A549 (cell line): ENCODE data around the gene PRKCE. TPM values are rescaled to one million over a fixed set of nuclear protein-coding genes. Genes with fewer than 3 reads are reported as not detected.

Experiments used
- ATAC-seq, 2 experiments: fragments of 200-7000 bp in 1 of 2; fragments of >200 bp in 1 of 2; cut with Nextera tagmentation in 1 of 2; cut with Tn5 transposase in 1 of 2; 3 replicates each; pipeline versions ENCODE4 v1.8.0 to v1.9.1; 2018 to 2020; ENCODE audit warnings: mild to moderate bottlenecking in 1 of 2, moderate library complexity in 1 of 2
- CTCF ChIA-PET: fragments of 300-600 bp; sonication (Branson Sonifier 250); formaldehyde crosslinking; extraction: SDS; loops from one replicate; lab custom pipeline; 2021; ENCODE audit warnings: antibody characterized with exemption, inconsistent platforms; lab: Yijun Ruan, JAX
- POLR2A ChIA-PET: fragments of 350-600 bp; formaldehyde crosslinking; extraction: SDS; loops from one replicate; lab custom pipeline; 2021; ENCODE audit warnings: antibody characterized with exemption, inconsistent platforms; lab: Yijun Ruan, JAX
- DNase-seq, 2 experiments: peaks; one replicate each; pipeline versions ENCODE4 v3.0.0 to v3.0.0-alpha.2; 2011 to 2016; ENCODE audit warnings: low read depth in 1 of 2, low spot score in 1 of 2
- FAIRE-seq: peaks from 2 replicates; lab custom pipeline; 2011; peaks lifted over from hg19 to GRCh38; lab: Jason Lieb, UNC
- H3K27ac ChIP-seq, 2 experiments: fragments of >200 bp; sonication (Bioruptor Twin); formaldehyde crosslinking; 3 replicates each; pipeline ENCODE4 v1.5.1; 2016 to 2017
- H3K4me1 ChIP-seq: fragments of >200 bp; sonication (Bioruptor Twin); formaldehyde crosslinking; 3 replicates; pipeline ENCODE4 v1.6.1; 2016
- H3K4me2 ChIP-seq: fragments of >200 bp; sonication (Bioruptor Twin); formaldehyde crosslinking; 3 replicates; pipeline ENCODE4 v1.6.1; 2016
- H3K4me3 ChIP-seq: fragments of >200 bp; sonication (Bioruptor Twin); formaldehyde crosslinking; 3 replicates; pipeline ENCODE4 v1.5.1; 2016
- H3K9me3 ChIP-seq: fragments of >200 bp; sonication (Bioruptor Twin); formaldehyde crosslinking; 3 replicates; pipeline ENCODE4 v1.6.1; 2016
- BHLHE40 ChIP-seq: IDR thresholded peaks from 2 replicates; pipeline ENCODE4 v1.6.1; 2012; ENCODE audit warnings: low read depth, low read length, inconsistent platforms
- CBX2 ChIP-seq: fragments of 200-600 bp; sonication (generic); IDR thresholded peaks from 2 replicates; pipeline ENCODE4 v1.6.1; 2016; ENCODE audit warnings: low read depth, mild to moderate bottlenecking, borderline replicate concordance
- E2F6 ChIP-seq: IDR thresholded peaks from 2 replicates; pipeline ENCODE4 v1.6.1; 2012; ENCODE audit warnings: low read depth, borderline replicate concordance
- FOSL2 ChIP-seq, 2 experiments: fragments of 450-650 bp in 1 of 2; fragments of >200 bp in 1 of 2; sonication (Bioruptor Twin) in 1 of 2; formaldehyde crosslinking; IDR thresholded peaks; 2 replicates each; pipeline versions ENCODE4 v1.5.0 to v1.6.1; 2016 to 2020; ENCODE audit warnings: mild to moderate bottlenecking in 1 of 2, moderate library complexity in 1 of 2
- GATA3 ChIP-seq: IDR thresholded peaks from 2 replicates; pipeline ENCODE4 v1.6.1; 2012; ENCODE audit warnings: borderline replicate concordance
- HDAC2 ChIP-seq: fragments of 200-600 bp; sonication (generic); IDR thresholded peaks from 2 replicates; pipeline ENCODE4 v1.6.1; 2016
- KDM1A ChIP-seq: fragments of 200-600 bp; sonication (generic); IDR thresholded peaks from 2 replicates; pipeline ENCODE4 v1.6.1; 2016; ENCODE audit warnings: low read depth, mild to moderate bottlenecking
- KDM5A ChIP-seq: fragments of 200-600 bp; sonication (generic); IDR thresholded peaks from 2 replicates; pipeline ENCODE4 v1.6.1; 2016; ENCODE audit warnings: antibody characterized with exemption, mild to moderate bottlenecking
- MAFK ChIP-seq: fragments of 450-650 bp; IDR thresholded peaks from 2 replicates; pipeline ENCODE4 v1.6.1; 2014; ENCODE audit not compliant: partially characterized antibody
- NFE2L2 ChIP-seq: fragments of 150-350 bp; conservative IDR thresholded peaks from 2 replicates; pipeline ENCODE4 v1.6.1; 2014; ENCODE audit warnings: low read length
- NPAS2 ChIP-seq: fragments of 250-450 bp; sonication (Bioruptor Pico); IDR thresholded peaks from 2 replicates; pipeline ENCODE4 v1.8.0; 2022; ENCODE audit warnings: mild to moderate bottlenecking, moderate library complexity, borderline replicate concordance
- RAD21 ChIP-seq, 2 experiments: fragments of >200 bp in 1 of 2; sonication (Bioruptor Twin) in 1 of 2; formaldehyde crosslinking in 1 of 2; IDR thresholded peaks in 1 of 2; conservative IDR thresholded peaks in 1 of 2; 2 replicates in 1 of 2; 3 replicates in 1 of 2; pipeline ENCODE4 v1.6.1; 2012 to 2018; ENCODE audit warnings: inconsistent platforms in 1 of 2
- RCOR1 ChIP-seq: fragments of 150-350 bp; IDR thresholded peaks from 2 replicates; pipeline ENCODE4 v1.6.1; 2014; ENCODE audit warnings: antibody characterized with exemption, low read length, low read depth
- REST ChIP-seq: fragments of 200-600 bp; sonication (generic); IDR thresholded peaks from 2 replicates; pipeline ENCODE4 v1.6.1; 2016; ENCODE audit warnings: antibody characterized with exemption, mild to moderate bottlenecking, moderate library complexity
- USF2 ChIP-seq: fragments of 450-650 bp; IDR thresholded peaks from 2 replicates; pipeline ENCODE4 v1.6.1; 2014; ENCODE audit warnings: antibody characterized with exemption
- WGBS: methylation state at CpG from one replicate; pipeline ENCODE4 v1.1.6; 2017; ENCODE audit errors: missing lambda C conversion rate; 5-methylcytosine and 5-hydroxymethylcytosine counted together
- polyA plus RNA-seq, 4 experiments: library from polyadenylated mRNA; depleted of rRNA in 3 of 4; stranded (reverse); fragments of >200 nt; fragmentation: RNase III in 1 of 4; extraction: RNeasy Plus Mini Kit Qiagen cat#74134 plus additional on column Dnase treatment in 1 of 4; gene quantifications; 2 replicates in 3 of 4; 3 replicates in 1 of 4; pipeline ENCODE4 v1.2.3, GENCODE V29; 2011 to 2017

The PRKCE gene
- polyA plus RNA-seq, 2 of the 4 experiments (the other 2 are of a cell fraction) = 11.5 to 12.0 TPM

- FAIRE-seq = peak; percentile 92
Measured at GRCh38 chr2:45616658-45617411, 34.6 kb upstream of the PRKCE start.

GRCh38 chr2:45617496-45617895 is 34.0 kb upstream of the PRKCE start:
- Histone ChIP-seq H3K27ac (peak overlapping the region; percentile 52 to 61), H3K4me2 (peak overlapping the region; percentile 62), H3K4me3 (no peak overlapping the region), H3K9me3 (no peaks in the 10 kb centered on the region), H3K4me1 (peaks cover 34% of the 10 kb centered on the region)
- no peak for TF ChIP-seq NPAS2
- TF ChIP-seq GATA3 = no peak
- TF ChIP-seq HDAC2 = no peak
- TF ChIP-seq USF2 = no peak
- TF ChIP-seq KDM5A = no peak
- TF ChIP-seq FOSL2 (IDR thresholded peaks at IDR 0.05) = no peak
- TF ChIP-seq FOSL2 (CRISPR knock-in tag; IDR thresholded peaks at IDR 0.05) = no peak
- no peak for TF ChIP-seq CBX2
- TF ChIP-seq RCOR1 = no peak
- no peak for TF ChIP-seq RAD21 (conservative IDR thresholded peaks at IDR 0.05 in 1 of 2, IDR thresholded peaks at IDR 0.05 in 1 of 2)
- TF ChIP-seq BHLHE40 = no peak
- no peak for DNase-seq
- CTCF ChIA-PET = interaction anchor here (0.8 to 2.1 kb wide), 7 partner anchors 9 to 321 kb away, joined by 3 to 8 read pairs (median 4); partner anchors contain the start of gene PRKCE
- no peak for ATAC-seq
- POLR2A ChIA-PET = no interaction called here
- WGBS = 36% methylated on average over 2 of the region's 2 CpGs
- FAIRE-seq = peak; percentile 36

More at GRCh38 chr2:45616658-45617411, 34.6 kb upstream of the PRKCE start:
- no peak overlapping the region for H3K4me3 ChIP-seq
- 33% methylated on average over 4 of the region's 4 CpGs for WGBS
- DNase-seq (peak in 1 of 2 experiments; percentile 50), ATAC-seq (peak in 1 of 2 experiments; percentile 37; a peak in 3 of 6 replicates)
- peak overlapping the region; percentile 62 for H3K4me2 ChIP-seq
- ChIA-PET POLR2A (no interaction called here), CTCF (interaction anchor here (1.7 kb wide), 1 partner anchor 34 kb away, joined by 5 read pairs; the partner anchor contains the start of gene PRKCE)
- TF ChIP-seq REST (no peak), CBX2 (no peak), KDM1A (no peak), USF2 (no peak), NFE2L2 (peak; percentile 98), KDM5A (no peak), MAFK (peak; percentile 99), E2F6 (no peak), FOSL2 (IDR thresholded peaks at IDR 0.05) (no peak), FOSL2 (CRISPR knock-in tag; IDR thresholded peaks at IDR 0.05) (peak; percentile 73)
- H3K27ac ChIP-seq = peak overlapping the region; percentile 52 to 61
- no peaks in the 10 kb centered on the region for H3K9me3 ChIP-seq
- H3K4me1 ChIP-seq = peaks cover 40% of the 10 kb centered on the region
